ENCODE data around the gene PDHX. TPM values are rescaled to one million over a fixed set of nuclear protein-coding genes. Genes with fewer than 3 reads are reported as not detected.

PDHX gene
- total RNA-seq, 1 experiment from 2014 or later, result 43.4 TPM

DNA sequence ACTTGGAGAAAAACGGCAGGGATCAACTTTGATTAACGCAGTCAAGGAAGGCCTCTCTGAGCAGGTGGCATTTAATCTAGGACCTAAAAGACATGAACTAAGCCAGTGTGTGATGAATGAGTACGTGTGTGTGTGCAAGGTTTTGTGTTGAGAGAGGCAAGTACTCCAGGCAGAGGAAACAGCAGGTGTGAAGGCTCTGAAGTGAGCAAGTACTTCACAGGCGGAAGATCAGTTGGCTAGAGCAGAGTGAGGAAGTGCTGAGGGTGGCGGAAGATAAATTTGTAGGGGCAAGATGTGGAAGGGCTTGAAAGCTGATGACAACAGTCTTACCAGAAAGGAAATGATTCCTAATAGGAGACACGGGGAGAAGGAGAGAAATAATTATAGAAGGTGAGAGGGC lies 7.0 kb upstream of the PDHX start (continued):
- TF ChIP-seq, protein P1, sequence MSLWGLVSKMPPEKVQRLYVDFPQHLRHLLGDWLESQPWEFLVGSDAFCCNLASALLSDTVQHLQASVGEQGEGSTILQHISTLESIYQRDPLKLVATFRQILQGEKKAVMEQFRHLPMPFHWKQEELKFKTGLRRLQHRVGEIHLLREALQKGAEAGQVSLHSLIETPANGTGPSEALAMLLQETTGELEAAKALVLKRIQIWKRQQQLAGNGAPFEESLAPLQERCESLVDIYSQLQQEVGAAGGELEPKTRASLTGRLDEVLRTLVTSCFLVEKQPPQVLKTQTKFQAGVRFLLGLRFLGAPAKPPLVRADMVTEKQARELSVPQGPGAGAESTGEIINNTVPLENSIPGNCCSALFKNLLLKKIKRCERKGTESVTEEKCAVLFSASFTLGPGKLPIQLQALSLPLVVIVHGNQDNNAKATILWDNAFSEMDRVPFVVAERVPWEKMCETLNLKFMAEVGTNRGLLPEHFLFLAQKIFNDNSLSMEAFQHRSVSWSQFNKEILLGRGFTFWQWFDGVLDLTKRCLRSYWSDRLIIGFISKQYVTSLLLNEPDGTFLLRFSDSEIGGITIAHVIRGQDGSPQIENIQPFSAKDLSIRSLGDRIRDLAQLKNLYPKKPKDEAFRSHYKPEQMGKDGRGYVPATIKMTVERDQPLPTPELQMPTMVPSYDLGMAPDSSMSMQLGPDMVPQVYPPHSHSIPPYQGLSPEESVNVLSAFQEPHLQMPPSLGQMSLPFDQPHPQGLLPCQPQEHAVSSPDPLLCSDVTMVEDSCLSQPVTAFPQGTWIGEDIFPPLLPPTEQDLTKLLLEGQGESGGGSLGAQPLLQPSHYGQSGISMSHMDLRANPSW (CRISPR knock-in tag; conservative IDR thresholded peaks at IDR 0.05; ENCODE audit: low read depth), result no peak
- TF ChIP-seq CREB1 (CRISPR knock-in tag; IDR thresholded peaks at IDR 0.05) (no peak), ZNF263 (CRISPR knock-in tag; IDR thresholded peaks at IDR 0.05; ENCODE audit: low read depth) (no peak), SMAD3 (CRISPR knock-in tag; IDR thresholded peaks at IDR 0.05; ENCODE audit: borderline replicate concordance) (no peak), ZNF138 (CRISPR knock-in tag; conservative IDR thresholded peaks at IDR 0.05) (no peak), HMGA2 (CRISPR knock-in tag; IDR thresholded peaks at IDR 0.05) (no peak), NFYB (CRISPR knock-in tag; conservative IDR thresholded peaks at IDR 0.05; ENCODE audit: low read depth) (no peak), JUN (CRISPR knock-in tag; IDR thresholded peaks at IDR 0.05) (no peak), KAT7 (CRISPR knock-in tag; IDR thresholded peaks at IDR 0.05; ENCODE audit: borderline replicate concordance) (no peak)
- TF ChIP-seq, protein P2, sequence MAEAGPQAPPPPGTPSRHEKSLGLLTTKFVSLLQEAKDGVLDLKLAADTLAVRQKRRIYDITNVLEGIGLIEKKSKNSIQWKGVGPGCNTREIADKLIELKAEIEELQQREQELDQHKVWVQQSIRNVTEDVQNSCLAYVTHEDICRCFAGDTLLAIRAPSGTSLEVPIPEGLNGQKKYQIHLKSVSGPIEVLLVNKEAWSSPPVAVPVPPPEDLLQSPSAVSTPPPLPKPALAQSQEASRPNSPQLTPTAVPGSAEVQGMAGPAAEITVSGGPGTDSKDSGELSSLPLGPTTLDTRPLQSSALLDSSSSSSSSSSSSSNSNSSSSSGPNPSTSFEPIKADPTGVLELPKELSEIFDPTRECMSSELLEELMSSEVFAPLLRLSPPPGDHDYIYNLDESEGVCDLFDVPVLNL (CRISPR knock-in tag; IDR thresholded peaks at IDR 0.05; ENCODE audit: borderline replicate concordance, low read depth), result no peak

- DNase-seq (ENCODE audit: low spot score) (no peak), ATAC-seq (no peak)
- ChIA-PET CTCF (no interaction called here), POLR2A (no interaction called here)
- no peaks in the 10 kb centered on the region for H3K27me3 Mint-ChIP-seq (ENCODE audit: low read depth)
- H3K36me3 Mint-ChIP-seq, result peaks cover 16% of the 10 kb centered on the region
- H3K9me3 Mint-ChIP-seq, result peaks cover 10% of the 10 kb centered on the region
- H3K4me3 Mint-ChIP-seq, result no peak overlapping the region
- H3K4me1 Mint-ChIP-seq, result peaks cover 9% of the 10 kb centered on the region
- H3K27ac Mint-ChIP-seq, result no peak overlapping the region
- no peak for TF ChIP-seq FOXJ3 (CRISPR knock-in tag; IDR thresholded peaks at IDR 0.05; ENCODE audit: borderline replicate concordance)
- TF ChIP-seq ERG (CRISPR knock-in tag; IDR thresholded peaks at IDR 0.05), result no peak
- no peak for TF ChIP-seq ZNF232 (CRISPR knock-in tag; IDR thresholded peaks at IDR 0.05)
- TF ChIP-seq IRF2 (CRISPR knock-in tag; IDR thresholded peaks at IDR 0.05; ENCODE audit: borderline replicate concordance, low read depth), result no peak
- no peak for TF ChIP-seq ATF1 (CRISPR knock-in tag; IDR thresholded peaks at IDR 0.05)
- TF ChIP-seq, protein P3, sequence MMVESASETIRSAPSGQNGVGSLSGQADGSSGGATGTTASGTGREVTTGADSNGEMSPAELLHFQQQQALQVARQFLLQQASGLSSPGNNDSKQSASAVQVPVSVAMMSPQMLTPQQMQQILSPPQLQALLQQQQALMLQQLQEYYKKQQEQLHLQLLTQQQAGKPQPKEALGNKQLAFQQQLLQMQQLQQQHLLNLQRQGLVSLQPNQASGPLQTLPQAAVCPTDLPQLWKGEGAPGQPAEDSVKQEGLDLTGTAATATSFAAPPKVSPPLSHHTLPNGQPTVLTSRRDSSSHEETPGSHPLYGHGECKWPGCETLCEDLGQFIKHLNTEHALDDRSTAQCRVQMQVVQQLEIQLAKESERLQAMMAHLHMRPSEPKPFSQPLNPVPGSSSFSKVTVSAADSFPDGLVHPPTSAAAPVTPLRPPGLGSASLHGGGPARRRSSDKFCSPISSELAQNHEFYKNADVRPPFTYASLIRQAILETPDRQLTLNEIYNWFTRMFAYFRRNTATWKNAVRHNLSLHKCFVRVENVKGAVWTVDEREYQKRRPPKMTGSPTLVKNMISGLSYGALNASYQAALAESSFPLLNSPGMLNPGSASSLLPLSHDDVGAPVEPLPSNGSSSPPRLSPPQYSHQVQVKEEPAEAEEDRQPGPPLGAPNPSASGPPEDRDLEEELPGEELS (CRISPR knock-in tag; IDR thresholded peaks at IDR 0.05), result no peak
- TF ChIP-seq RORB (CRISPR knock-in tag; IDR thresholded peaks at IDR 0.05), result no peak
- TF ChIP-seq RELA (CRISPR knock-in tag; IDR thresholded peaks at IDR 0.05; ENCODE audit: borderline replicate concordance), result no peak
- no peak for TF ChIP-seq MYBL2 (CRISPR knock-in tag; IDR thresholded peaks at IDR 0.05)
- no peak for TF ChIP-seq NFE2L1 (CRISPR knock-in tag; IDR thresholded peaks at IDR 0.05)
- no peak for TF ChIP-seq ATF6 (CRISPR knock-in tag; IDR thresholded peaks at IDR 0.05)
- TF ChIP-seq, protein P4, sequence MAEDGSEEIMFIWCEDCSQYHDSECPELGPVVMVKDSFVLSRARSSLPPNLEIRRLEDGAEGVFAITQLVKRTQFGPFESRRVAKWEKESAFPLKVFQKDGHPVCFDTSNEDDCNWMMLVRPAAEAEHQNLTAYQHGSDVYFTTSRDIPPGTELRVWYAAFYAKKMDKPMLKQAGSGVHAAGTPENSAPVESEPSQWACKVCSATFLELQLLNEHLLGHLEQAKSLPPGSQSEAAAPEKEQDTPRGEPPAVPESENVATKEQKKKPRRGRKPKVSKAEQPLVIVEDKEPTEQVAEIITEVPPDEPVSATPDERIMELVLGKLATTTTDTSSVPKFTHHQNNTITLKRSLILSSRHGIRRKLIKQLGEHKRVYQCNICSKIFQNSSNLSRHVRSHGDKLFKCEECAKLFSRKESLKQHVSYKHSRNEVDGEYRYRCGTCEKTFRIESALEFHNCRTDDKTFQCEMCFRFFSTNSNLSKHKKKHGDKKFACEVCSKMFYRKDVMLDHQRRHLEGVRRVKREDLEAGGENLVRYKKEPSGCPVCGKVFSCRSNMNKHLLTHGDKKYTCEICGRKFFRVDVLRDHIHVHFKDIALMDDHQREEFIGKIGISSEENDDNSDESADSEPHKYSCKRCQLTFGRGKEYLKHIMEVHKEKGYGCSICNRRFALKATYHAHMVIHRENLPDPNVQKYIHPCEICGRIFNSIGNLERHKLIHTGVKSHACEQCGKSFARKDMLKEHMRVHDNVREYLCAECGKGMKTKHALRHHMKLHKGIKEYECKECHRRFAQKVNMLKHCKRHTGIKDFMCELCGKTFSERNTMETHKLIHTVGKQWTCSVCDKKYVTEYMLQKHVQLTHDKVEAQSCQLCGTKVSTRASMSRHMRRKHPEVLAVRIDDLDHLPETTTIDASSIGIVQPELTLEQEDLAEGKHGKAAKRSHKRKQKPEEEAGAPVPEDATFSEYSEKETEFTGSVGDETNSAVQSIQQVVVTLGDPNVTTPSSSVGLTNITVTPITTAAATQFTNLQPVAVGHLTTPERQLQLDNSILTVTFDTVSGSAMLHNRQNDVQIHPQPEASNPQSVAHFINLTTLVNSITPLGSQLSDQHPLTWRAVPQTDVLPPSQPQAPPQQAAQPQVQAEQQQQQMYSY (CRISPR knock-in tag; IDR thresholded peaks at IDR 0.05), result no peak
- TF ChIP-seq, protein P5, sequence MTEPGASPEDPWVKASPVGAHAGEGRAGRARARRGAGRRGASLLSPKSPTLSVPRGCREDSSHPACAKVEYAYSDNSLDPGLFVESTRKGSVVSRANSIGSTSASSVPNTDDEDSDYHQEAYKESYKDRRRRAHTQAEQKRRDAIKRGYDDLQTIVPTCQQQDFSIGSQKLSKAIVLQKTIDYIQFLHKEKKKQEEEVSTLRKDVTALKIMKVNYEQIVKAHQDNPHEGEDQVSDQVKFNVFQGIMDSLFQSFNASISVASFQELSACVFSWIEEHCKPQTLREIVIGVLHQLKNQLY (CRISPR knock-in tag; IDR thresholded peaks at IDR 0.05), result no peak
- TF ChIP-seq NR1H2 (CRISPR knock-in tag; IDR thresholded peaks at IDR 0.05), result no peak
- no peak for TF ChIP-seq NR3C1 (CRISPR knock-in tag; conservative IDR thresholded peaks at IDR 0.05; ENCODE audit: low read depth)
Observed at GRCh38 chr11:34909955-34910354, 6.5 kb upstream of the PDHX start.
